ENCODE data around the gene PCSK1. TPM values are rescaled to one million over a fixed set of nuclear protein-coding genes. Genes with fewer than 3 reads are reported as not detected.

The PCSK1 gene
- 0.38 TPM for total RNA-seq
- long read RNA-seq, result 0 reads

GRCh38 chr5:96433066-96433447 is at the start of gene PCSK1:
TSS of gene PCSK1 (minus strand) at chr5:96433248. CDS start at chr5:96433042, 206 bp downstream.
- H3K4me1 ChIP-seq, result peaks cover 36% of the 10 kb centered on the region
- H3K27ac ChIP-seq (replicated peaks), result no peak within 1 kb of the TSS
- no peak for TF ChIP-seq CTCF (IDR thresholded peaks at IDR 0.05; ENCODE audit: borderline replicate concordance)
- DNase-seq, result no peak
- intact Hi-C loops (cut with micrococcal nuclease), result no loop called here
- H3K9me3 ChIP-seq (replicated peaks), result no peaks in the 10 kb centered on the region
- peaks cover 87% of the 10 kb centered on the region for H3K27me3 ChIP-seq (ENCODE audit: low read depth)
- peak within 1 kb of the TSS; percentile 41 for H3K4me3 ChIP-seq
- no peaks in the 10 kb centered on the region for H3K36me3 ChIP-seq

GRCh38 chr5:96481867-96482266 is 48.8 kb upstream of the PCSK1 start:
- Histone ChIP-seq H3K4me1 (no peaks in the 10 kb centered on the region), H3K36me3 (no peaks in the 10 kb centered on the region), H3K4me3 (no peak overlapping the region), H3K9me3 (replicated peaks) (no peaks in the 10 kb centered on the region), H3K27ac (replicated peaks) (no peak overlapping the region), H3K27me3 (ENCODE audit: low read depth) (no peaks in the 10 kb centered on the region)
- no peak for DNase-seq
- no peak for TF ChIP-seq CTCF (IDR thresholded peaks at IDR 0.05; ENCODE audit: borderline replicate concordance)
- intact Hi-C loops (cut with micrococcal nuclease), result no loop called here

- H3K4me3 ChIP-seq, result no peak overlapping the region
- TF ChIP-seq CTCF (IDR thresholded peaks at IDR 0.05; ENCODE audit: borderline replicate concordance), result no peak
- intact Hi-C loops (cut with micrococcal nuclease), result no loop called here
These were observed 48.1 kb upstream of the PCSK1 start for GRCh38 chr5:96481009-96481786.

GRCh38 chr5:96478983-96479382 is 45.9 kb upstream of the PCSK1 start:
- DNase-seq, result no peak
- TF ChIP-seq CTCF (IDR thresholded peaks at IDR 0.05; ENCODE audit: borderline replicate concordance), result no peak
- Histone ChIP-seq H3K4me1 (no peaks in the 10 kb centered on the region), H3K4me3 (no peak overlapping the region), H3K27me3 (ENCODE audit: low read depth) (no peaks in the 10 kb centered on the region), H3K36me3 (no peaks in the 10 kb centered on the region), H3K27ac (replicated peaks) (no peak overlapping the region), H3K9me3 (replicated peaks) (no peaks in the 10 kb centered on the region)
- intact Hi-C loops (cut with micrococcal nuclease), result no loop called here

More at GRCh38 chr5:96481009-96481786, 48.1 kb upstream of the PCSK1 start:
- Histone ChIP-seq H3K36me3 (no peaks in the 10 kb centered on the region), H3K27ac (replicated peaks) (no peak overlapping the region), H3K4me1 (no peaks in the 10 kb centered on the region), H3K9me3 (replicated peaks) (no peaks in the 10 kb centered on the region), H3K27me3 (ENCODE audit: low read depth) (no peaks in the 10 kb centered on the region)
- no peak for DNase-seq

- no peaks in the 10 kb centered on the region for H3K4me1 ChIP-seq
- no peaks in the 10 kb centered on the region for H3K27me3 ChIP-seq (ENCODE audit: low read depth)
- TF ChIP-seq CTCF (IDR thresholded peaks at IDR 0.05; ENCODE audit: borderline replicate concordance), result no peak
- intact Hi-C loops (cut with micrococcal nuclease), result no loop called here
- no peak for DNase-seq
- H3K4me3 ChIP-seq, result no peak overlapping the region
- H3K27ac ChIP-seq (replicated peaks), result no peak overlapping the region
- no peaks in the 10 kb centered on the region for H3K36me3 ChIP-seq
- H3K9me3 ChIP-seq (replicated peaks), result no peaks in the 10 kb centered on the region
These were observed 43.6 kb upstream of the PCSK1 start for GRCh38 chr5:96476654-96477053.

All from left ventricle myocardium inferior (tissue), 1 donor.